ENCODE data around the gene CYB5D1.

Gene CYB5D1

DNA sequence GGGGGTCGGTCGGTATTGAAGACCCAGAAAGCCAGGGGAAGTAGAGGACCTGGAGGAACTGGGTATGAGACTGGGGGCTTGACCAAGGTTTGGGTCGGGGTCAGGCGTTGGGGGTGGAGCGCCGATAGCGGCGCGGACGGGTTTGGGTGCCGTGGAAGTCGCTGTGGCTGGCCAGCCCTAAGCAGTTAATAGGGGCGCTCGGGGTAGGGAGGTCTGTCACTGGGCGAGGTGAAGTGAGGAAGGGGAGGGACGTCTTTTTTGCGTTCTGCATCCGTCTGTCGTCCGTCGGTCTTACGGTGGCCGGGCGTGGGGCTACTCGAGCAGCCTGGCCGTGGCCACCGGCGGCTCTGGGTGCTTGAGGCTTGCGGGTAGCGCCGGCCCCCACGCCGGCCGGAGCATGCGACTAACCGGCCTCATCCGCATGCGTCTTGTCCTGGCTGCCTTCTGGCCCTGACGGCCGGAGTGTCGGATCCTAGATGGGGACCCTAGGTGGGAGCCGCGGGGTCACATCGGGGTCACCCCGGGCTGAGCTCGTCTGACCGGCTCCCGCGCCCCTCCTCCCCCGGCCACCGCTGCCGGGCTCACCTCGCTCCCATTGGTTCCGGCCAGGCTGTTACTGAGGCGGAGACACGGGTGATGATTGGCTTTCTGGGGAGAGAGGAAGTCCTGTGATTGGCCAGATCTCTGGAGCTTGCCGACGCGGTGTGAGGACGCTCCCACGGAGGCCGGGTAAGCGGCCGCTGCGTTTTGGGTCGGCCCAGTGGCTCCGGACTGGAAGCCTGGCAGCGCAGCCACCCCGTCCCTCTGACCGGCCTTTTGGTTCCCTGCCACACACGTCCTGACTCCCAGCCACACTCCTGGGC, 13.3 kb upstream of the CYB5D1 start:
- DNase-seq = peak; percentile 91 to 97

DNA sequence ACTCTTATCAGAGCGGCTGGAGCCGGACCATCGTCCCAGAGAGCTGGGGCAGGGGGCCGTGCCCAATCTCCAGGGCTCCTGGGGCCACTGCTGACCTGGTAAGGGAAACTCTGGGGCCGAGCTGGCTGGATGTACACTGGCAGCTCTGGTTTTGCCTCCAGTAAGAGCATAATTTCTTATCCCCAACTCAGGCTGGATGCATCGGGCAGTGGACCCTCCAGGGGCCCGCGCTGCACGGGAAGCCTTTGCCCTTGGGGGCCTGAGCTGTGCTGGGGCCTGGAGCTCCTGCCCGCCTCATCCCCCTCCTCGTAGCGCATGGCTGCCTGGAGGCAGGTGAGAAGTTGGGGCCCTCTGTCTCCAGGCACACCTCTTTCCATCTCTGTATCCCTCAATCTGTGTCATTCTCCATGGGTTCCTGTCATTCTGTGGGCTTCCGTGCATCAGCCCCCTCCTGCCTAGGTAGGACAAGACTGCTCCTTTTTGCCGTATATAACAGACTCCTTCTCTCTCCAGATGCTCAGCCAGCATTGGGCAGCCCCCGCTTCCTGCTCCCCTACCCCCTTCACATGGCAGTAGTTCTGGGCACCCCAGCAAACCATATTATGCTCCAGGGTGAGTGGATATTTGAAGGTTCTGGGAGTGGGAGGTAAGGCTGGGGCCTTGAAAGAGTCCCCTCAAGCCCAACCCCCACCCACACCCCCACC, 12.3 kb upstream of the CYB5D1 start:
- DNase-seq = no peak

DNA sequence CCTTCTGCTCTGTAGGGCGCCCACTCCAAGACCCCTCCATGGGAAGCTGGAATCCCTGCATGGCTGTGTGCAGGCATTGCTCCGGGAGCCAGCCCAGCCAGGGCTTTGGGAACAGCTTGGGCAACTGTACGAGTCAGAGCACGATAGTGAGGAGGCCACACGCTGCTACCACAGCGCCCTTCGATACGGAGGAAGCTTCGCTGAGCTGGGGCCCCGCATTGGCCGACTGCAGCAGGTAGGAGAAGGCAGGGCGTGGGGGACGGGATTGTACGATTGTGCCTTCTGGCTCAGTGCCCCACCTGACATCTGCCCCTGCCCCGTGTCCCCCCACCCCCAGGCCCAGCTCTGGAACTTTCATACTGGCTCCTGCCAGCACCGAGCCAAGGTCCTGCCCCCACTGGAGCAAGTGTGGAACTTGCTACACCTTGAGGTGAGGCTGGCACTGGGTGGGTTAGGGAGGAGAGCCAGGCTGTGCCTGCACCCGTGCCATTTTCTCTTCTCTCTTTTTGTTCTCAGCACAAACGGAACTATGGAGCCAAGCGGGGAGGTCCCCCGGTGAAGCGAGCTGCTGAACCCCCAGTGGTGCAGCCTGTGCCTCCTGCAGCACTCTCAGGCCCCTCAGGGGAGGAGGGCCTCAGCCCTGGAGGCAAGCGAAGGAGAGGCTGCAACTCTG, 11.6 kb upstream of the CYB5D1 start:
- DNase-seq = no peak

DNA sequence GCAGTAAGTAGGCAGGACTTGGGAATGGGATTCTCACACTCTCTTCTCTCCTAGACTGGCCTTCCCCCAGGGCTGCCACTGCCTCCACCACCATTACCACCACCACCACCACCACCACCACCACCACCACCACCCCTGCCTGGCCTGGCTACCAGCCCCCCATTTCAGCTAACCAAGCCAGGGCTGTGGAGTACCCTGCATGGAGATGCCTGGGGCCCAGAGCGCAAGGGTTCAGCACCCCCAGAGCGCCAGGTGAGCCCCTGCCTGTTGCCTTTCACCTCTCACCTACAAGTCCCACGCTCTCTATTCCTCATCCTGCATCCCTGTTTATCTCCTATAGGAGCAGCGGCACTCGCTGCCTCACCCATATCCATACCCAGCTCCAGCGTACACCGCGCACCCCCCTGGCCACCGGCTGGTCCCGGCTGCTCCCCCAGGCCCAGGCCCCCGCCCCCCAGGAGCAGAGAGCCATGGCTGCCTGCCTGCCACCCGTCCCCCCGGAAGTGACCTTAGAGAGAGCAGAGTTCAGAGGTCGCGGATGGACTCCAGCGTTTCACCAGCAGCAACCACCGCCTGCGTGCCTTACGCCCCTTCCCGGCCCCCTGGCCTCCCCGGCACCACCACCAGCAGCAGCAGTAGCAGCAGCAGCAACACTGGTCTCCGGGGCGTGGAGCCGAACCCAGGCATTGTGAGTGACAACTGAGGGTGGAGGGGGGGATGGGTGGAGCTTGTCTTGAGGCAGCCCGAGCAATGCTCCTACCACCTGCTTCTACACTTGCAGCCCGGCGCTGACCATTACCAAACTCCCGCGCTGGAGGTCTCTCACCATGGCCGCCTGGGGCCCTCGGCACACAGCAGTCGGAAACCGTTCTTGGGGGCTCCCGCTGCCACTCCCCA, 10.8 kb upstream of the CYB5D1 start:
- DNase-seq = no peak

DNA sequence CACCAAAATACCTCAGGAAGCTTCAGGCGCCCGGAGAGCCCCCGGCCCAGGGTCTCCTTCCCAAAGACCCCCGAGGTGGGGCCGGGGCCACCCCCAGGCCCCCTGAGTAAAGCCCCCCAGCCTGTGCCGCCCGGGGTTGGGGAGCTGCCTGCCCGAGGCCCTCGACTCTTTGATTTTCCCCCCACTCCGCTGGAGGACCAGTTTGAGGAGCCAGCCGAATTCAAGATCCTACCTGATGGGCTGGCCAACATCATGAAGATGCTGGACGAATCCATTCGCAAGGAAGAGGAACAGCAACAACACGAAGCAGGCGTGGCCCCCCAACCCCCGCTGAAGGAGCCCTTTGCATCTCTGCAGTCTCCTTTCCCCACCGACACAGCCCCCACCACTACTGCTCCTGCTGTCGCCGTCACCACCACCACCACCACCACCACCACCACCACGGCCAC, 9.6 kb upstream of the CYB5D1 start:
- DNase-seq = no peak

DNA sequence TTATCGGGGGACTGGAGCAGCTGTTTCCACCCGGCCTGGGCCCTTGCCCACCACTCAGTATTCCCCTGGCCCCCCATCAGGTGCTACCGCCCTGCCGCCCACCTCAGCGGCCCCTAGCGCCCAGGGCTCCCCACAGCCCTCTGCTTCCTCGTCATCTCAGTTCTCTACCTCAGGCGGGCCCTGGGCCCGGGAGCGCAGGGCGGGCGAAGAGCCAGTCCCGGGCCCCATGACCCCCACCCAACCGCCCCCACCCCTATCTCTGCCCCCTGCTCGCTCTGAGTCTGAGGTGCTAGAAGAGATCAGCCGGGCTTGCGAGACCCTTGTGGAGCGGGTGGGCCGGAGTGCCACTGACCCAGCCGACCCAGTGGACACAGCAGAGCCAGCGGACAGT, 9.1 kb upstream of the CYB5D1 start:
- no peak for DNase-seq

DNA sequence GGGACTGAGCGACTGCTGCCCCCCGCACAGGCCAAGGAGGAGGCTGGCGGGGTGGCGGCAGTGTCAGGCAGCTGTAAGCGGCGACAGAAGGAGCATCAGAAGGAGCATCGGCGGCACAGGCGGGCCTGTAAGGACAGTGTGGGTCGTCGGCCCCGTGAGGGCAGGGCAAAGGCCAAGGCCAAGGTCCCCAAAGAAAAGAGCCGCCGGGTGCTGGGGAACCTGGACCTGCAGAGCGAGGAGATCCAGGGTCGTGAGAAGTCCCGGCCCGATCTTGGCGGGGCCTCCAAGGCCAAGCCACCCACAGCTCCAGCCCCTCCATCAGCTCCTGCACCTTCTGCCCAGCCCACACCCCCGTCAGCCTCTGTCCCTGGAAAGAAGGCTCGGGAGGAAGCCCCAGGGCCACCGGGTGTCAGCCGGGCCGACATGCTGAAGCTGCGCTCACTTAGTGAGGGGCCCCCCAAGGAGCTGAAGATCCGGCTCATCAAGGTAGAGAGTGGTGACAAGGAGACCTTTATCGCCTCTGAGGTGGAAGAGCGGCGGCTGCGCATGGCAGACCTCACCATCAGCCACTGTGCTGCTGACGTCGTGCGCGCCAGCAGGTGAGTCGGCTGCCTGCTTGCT, 8.6 kb upstream of the CYB5D1 start:
- no peak for DNase-seq

DNA sequence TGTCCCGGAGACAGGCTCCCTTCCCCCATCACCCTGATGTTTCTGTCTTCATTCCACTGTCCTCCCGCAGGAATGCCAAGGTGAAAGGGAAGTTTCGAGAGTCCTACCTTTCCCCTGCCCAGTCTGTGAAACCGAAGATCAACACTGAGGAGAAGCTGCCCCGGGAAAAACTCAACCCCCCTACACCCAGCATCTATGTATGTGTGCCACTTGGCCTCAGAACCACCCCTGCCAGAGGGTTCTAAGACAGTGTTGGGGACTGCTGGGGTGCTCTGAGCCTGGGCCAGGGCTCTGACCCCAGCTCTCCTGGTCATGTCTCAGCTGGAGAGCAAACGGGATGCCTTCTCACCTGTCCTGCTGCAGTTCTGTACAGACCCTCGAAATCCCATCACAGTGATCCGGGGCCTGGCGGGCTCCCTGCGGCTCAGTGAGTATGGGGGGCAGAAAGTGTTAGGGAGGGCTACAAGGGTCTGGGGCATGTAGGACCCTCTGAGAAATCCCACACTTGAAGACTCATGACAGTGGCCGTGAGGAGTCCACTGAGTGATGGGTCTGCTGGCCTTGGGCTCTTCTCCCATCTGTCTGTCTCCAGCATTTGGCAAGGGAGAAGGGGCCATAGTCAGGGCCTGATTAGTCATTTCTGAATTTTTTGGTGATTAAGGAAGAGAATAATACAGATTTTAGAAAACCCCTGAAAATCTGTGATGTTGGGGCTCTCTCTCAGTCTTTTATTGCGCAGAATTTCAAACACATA, 7.9 kb upstream of the CYB5D1 start:
- no peak for DNase-seq

DNA sequence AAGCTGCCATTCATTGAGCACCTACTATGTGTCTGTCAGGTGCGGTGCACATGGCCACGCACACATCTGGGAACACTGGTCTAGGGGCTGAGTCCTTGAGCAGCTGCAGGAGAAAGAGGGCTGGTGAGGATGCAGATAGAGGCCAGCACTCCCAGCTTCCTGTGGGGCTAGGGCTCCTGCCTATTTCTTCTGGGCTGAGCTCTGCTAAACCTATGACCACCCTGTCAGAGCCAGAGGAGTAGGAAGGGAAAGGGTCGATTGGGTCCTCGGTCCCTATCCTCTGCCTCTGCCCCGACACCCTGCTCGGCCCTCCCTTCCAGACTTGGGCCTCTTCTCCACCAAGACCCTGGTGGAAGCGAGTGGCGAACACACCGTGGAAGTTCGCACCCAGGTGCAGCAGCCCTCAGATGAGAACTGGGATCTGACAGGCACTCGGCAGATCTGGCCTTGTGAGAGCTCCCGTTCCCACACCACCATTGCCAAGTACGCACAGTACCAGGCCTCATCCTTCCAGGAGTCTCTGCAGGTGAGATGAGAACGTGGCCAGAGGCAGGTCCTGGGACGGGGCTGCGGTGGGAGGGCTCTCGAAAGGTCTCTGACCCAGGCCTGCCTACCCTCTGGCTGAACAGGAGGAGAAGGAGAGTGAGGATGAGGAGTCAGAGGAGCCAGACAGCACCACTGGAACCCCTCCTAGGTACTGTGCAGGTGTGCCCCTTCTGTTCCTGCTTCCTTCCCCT, 6.9 kb upstream of the CYB5D1 start:
- DNase-seq = no peak

DNA sequence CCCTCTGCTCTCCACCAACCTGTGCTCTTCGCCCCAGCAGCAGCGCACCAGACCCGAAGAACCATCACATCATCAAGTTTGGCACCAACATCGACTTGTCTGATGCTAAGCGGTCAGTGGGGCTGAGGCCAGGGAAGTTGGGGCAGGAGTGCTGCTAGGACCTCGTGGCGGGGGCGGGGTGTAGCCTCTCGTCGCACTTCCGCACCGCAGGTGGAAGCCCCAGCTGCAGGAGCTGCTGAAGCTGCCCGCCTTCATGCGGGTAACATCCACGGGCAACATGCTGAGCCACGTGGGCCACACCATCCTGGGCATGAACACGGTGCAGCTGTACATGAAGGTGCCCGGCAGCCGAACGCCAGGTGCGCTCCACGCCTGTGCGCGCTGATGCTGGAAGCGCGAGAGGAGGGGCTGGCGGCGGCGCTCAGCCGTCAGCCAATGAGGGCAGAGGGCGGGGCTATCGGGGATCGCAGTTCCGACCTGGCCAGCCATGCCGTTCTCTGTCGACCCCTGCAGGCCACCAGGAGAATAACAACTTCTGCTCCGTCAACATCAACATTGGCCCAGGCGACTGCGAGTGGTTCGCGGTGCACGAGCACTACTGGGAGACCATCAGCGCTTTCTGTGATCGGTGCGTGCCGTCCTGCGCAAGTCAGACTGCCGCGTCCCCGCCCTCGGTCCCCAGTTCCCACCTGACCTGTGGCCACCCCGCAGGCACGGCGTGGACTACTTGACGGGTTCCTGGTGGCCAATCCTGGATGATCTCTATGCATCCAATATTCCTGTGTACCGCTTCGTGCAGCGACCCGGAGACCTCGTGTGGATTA, 6.2 kb upstream of the CYB5D1 start:
- peak; percentile 79 to 93 for DNase-seq

DNA sequence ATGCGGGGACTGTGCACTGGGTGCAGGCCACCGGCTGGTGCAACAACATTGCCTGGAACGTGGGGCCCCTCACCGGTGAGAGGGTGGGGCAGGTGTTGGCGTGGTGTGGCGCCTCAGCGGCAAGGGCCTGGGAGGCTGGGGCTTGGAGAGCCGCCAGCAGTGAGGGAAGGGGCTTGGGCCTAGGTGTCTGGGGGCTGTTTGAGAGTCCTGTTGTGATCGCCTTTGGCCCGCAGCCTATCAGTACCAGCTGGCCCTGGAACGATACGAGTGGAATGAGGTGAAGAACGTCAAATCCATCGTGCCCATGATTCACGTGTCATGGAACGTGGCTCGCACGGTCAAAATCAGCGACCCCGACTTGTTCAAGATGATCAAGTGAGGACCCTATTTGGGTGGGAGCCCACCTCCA, 5.5 kb upstream of the CYB5D1 start:
- no peak for DNase-seq

DNA sequence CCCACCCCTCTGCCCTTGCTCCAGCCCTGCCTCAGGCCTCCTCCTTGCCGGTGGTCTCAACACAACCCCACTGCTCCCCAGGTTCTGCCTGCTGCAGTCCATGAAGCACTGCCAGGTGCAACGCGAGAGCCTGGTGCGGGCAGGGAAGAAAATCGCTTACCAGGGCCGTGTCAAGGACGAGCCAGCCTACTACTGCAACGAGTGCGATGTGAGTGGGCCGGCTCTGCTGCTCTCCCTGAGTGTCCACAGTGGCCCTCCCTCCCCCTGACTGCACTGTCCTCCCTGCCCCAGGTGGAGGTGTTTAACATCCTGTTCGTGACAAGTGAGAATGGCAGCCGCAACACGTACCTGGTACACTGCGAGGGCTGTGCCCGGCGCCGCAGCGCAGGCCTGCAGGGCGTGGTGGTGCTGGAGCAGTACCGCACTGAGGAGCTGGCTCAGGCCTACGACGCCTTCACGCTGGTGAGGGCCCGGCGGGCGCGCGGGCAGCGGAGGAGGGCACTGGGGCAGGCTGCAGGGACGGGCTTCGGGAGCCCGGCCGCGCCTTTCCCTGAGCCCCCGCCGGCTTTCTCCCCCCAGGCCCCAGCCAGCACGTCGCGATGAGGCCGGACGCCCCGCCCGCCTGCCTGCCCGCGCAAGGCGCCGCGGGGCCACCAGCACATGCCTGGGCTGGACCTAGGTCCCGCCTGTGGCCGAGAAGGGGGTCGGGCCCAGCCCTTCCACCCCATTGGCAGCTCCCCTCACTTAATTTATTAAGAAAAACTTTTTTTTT, 4.7 kb upstream of the CYB5D1 start:
- DNase-seq = no peak

DNA sequence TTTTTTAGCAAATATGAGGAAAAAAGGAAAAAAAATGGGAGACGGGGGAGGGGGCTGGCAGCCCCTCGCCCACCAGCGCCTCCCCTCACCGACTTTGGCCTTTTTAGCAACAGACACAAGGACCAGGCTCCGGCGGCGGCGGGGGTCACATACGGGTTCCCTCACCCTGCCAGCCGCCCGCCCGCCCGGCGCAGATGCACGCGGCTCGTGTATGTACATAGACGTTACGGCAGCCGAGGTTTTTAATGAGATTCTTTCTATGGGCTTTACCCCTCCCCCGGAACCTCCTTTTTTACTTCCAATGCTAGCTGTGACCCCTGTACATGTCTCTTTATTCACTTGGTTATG, 4.1 kb upstream of the CYB5D1 start:
- no peak for DNase-seq

DNA sequence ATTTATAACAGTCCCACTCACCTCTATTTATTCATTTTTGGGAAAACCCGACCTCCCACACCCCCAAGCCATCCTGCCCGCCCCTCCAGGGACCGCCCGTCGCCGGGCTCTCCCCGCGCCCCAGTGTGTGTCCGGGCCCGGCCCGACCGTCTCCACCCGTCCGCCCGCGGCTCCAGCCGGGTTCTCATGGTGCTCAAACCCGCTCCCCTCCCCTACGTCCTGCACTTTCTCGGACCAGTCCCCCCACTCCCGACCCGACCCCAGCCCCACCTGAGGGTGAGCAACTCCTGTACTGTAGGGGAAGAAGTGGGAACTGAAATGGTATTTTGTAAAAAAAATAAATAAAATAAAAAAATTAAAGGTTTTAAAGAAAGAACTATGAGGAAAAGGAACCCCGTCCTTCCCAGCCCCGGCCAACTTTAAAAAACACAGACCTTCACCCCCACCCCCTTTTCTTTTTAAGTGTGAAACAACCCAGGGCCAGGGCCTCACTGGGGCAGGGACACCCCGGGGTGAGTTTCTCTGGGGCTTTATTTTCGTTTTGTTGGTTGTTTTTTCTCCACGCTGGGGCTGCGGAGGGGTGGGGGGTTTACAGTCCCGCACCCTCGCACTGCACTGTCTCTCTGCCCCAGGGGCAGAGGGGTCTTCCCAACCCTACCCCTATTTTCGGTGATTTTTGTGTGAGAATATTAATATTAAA, 3.6 kb upstream of the CYB5D1 start:
- DNase-seq = no peak

DNA sequence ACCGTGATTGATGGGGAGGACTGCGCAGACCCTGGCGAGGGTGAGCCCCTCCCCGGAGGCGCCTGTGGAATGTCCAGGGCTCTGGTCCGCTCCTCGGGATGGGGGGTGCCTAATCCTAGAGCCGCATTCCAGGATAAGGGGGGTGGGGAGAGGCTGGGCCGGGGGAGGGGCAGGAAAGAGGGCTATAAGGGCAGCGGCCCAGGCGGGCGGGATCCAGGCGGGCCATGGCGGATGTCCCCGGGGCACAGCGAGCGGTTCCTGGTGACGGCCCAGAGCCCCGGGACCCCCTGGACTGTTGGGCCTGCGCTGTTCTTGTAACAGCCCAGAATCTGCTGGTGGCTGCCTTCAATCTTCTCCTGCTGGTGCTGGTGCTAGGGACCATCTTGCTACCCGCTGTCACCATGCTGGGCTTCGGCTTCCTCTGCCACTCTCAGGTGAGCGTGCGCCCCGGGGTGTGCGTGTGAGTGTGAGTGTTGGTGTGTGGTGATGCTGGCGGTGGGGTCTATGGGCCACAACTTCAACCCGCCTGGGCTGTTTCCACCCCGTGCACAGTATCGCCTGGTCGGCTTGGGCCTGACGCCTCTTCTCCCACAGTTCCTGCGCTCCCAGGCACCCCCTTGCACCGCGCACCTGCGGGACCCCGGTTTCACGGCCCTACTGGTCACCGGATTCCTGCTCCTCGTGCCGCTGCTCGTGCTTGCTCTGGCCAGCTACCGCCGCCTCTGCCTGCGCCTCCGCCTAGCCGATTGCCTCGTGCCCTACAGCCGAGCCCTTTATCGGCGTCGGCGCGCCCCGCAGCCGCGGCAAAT, 2.7 kb upstream of the CYB5D1 start, which contains the start of gene TMEM88:
Gene TMEM88, plus strand, starts transcription at position 216 of the 809 bp plus-strand sequence. Its CDS starts 9 bp downstream, at position 225.
- no peak for DNase-seq

DNA sequence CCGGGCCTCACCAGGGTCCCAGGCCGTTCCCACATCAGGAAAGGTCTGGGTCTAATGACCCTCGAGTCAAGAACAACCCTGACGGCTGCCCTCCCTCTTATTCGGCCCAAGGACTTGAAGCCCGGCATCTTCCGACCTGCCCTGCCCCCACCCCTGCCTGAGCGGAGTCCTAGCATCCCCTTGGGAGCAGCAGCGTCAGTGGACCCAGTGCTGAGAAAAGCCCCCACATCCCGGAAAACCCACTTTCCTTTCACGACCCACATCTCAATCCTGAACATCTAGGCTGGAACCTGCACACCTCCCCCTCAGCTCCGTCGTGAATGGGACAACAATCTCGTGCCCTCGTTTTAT, 2.2 kb upstream of the CYB5D1 start:
- no peak for DNase-seq
